Sigmoid colon (tissue), 7 donors: ENCODE data around the gene MCTP1. TPM values are rescaled to one million over a fixed set of nuclear protein-coding genes. Genes with fewer than 3 reads are reported as not detected.

Source experiments
- DNase-seq: peaks from one replicate; pipeline ENCODE4 v3.0.0-alpha.2; 2019
- H3K27ac ChIP-seq, 4 donors: fragments of 200-600 bp; sonication (generic); one replicate each; pipeline ENCODE4 v1.5.1; 2016 to 2019; ENCODE audit warnings: mild to moderate bottlenecking in 1 of 4
- H3K27me3 ChIP-seq, 3 donors: fragments of 200-600 bp; sonication (generic); one replicate each; pipeline ENCODE4 v1.5.1; 2019; ENCODE audit warnings: mild to moderate bottlenecking in 1 of 3
- H3K36me3 ChIP-seq, 4 donors: fragments of 200-600 bp; sonication (generic); one replicate each; pipeline ENCODE4 v1.5.1; 2016 to 2019
- H3K4me1 ChIP-seq, 4 donors: fragments of 200-600 bp; sonication (generic); one replicate each; pipeline ENCODE4 v1.5.1; 2017 to 2019
- H3K4me3 ChIP-seq, 4 donors: fragments of 200-600 bp; sonication (generic); one replicate each; pipeline ENCODE4 v1.5.1; 2017 to 2019; ENCODE audit warnings: mild to moderate bottlenecking in 2 of 4, moderate library complexity in 1 of 4
- H3K9me3 ChIP-seq, 4 donors: fragments of 200-600 bp in 3 of 4; sonication (generic) in 3 of 4; one replicate each; pipeline versions ENCODE4 v1.5.1 to v1.6.1; 2013 to 2019
- EP300 ChIP-seq, 4 donors: sonication (generic); formaldehyde crosslinking; IDR thresholded peaks; one replicate each; pipeline ENCODE4 v1.6.1; 2017; ENCODE audit warnings: antibody characterized with exemption in 4 of 4
- POLR2A ChIP-seq, 2 donors: fragments of 450-650 bp; IDR thresholded peaks; one replicate each; pipeline ENCODE4 v1.6.1; 2016; ENCODE audit warnings: antibody characterized with exemption in 2 of 2, mild to moderate bottlenecking in 2 of 2, moderate library complexity in 2 of 2
- POLR2AphosphoS5 ChIP-seq, 4 donors: sonication (generic); formaldehyde crosslinking; IDR thresholded peaks; one replicate each; pipeline ENCODE4 v1.6.1; 2017; ENCODE audit warnings: antibody characterized with exemption in 4 of 4
- WGBS, 2 donors: extraction: QIAGEN DNeasy Blood & Tissue Kit; methylation state at CpG; one replicate each; pipeline ENCODE4 v1.1.7; 2013; 5-methylcytosine and 5-hydroxymethylcytosine counted together
- intact Hi-C: fragments of 100-400 bp; cut with DNase I; formaldehyde crosslinking; loops from one replicate; pipeline ENCODE4 v1.15.1; 2023
- polyA plus RNA-seq, 3 donors: library from polyadenylated mRNA; stranded (reverse); fragments of 200-250 nt; gene quantifications; one replicate each; pipeline ENCODE4 v1.2.3, GENCODE V29; 2013
- total RNA-seq, 4 donors: library from RNA; depleted of rRNA; stranded (reverse); fragments of >200 nt; gene quantifications; one replicate each; pipeline ENCODE4 v1.1.0, GENCODE V29; 2016
- TF ChIP-seq, protein P1 (sequence below), 4 experiments: fragments of 450-650 bp in 3 of 4; fragments of 200-600 bp in 1 of 4; IDR thresholded peaks; one replicate each; pipeline ENCODE4 v1.5.1; 2016 to 2019; ENCODE audit warnings: antibody characterized with exemption in 4 of 4, mild to moderate bottlenecking in 3 of 4, moderate library complexity in 2 of 4
- donor health status: healthy with polysubstance abuse.
- donor health status: Bipolar disorder and iron deficiency.
- donor health status: healthy.

Gene MCTP1
- total and polyA plus RNA-seq, 7 donors = 2.1 to 20.5 (median 12.5) TPM

- TF ChIP-seq, protein P1, sequence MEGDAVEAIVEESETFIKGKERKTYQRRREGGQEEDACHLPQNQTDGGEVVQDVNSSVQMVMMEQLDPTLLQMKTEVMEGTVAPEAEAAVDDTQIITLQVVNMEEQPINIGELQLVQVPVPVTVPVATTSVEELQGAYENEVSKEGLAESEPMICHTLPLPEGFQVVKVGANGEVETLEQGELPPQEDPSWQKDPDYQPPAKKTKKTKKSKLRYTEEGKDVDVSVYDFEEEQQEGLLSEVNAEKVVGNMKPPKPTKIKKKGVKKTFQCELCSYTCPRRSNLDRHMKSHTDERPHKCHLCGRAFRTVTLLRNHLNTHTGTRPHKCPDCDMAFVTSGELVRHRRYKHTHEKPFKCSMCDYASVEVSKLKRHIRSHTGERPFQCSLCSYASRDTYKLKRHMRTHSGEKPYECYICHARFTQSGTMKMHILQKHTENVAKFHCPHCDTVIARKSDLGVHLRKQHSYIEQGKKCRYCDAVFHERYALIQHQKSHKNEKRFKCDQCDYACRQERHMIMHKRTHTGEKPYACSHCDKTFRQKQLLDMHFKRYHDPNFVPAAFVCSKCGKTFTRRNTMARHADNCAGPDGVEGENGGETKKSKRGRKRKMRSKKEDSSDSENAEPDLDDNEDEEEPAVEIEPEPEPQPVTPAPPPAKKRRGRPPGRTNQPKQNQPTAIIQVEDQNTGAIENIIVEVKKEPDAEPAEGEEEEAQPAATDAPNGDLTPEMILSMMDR (IDR thresholded peaks at IDR 0.05) = no peak
- TF ChIP-seq POLR2AphosphoS5 (IDR thresholded peaks at IDR 0.05) (no peak), EP300 (IDR thresholded peaks at IDR 0.05) (no peak), POLR2A (IDR thresholded peaks at IDR 0.05) (no peak)
- no peak overlapping the region for H3K27ac ChIP-seq
- no peaks in the 10 kb centered on the region for H3K27me3 ChIP-seq
- H3K9me3 ChIP-seq = no peaks in the 10 kb centered on the region
- H3K4me3 ChIP-seq = no peak overlapping the region
- 75 to 77% methylated on average over 5 of the region's 5 CpGs for WGBS, 2 donors
- intact Hi-C loops = no loop called here
- no peaks in the 10 kb centered on the region for H3K4me1 ChIP-seq
- H3K36me3 ChIP-seq = no peaks in the 10 kb centered on the region
- DNase-seq = no peak
Observed at GRCh38 chr5:94745786-94746730, 538.8 kb downstream of the MCTP1 start.

GRCh38 chr5:94744906-94745305, 540.0 kb downstream of the MCTP1 start:
- intact Hi-C loops = no loop called here
- Histone ChIP-seq H3K36me3 (no peaks in the 10 kb centered on the region), H3K27me3 (no peaks in the 10 kb centered on the region), H3K4me3 (no peak overlapping the region), H3K27ac (no peak overlapping the region), H3K4me1 (no peaks in the 10 kb centered on the region), H3K9me3 (no peaks in the 10 kb centered on the region)
- DNase-seq = no peak
- WGBS, 2 donors = 82 to 86% methylated on average over 2 of the region's 2 CpGs
- TF ChIP-seq POLR2AphosphoS5 (IDR thresholded peaks at IDR 0.05) (no peak), POLR2A (IDR thresholded peaks at IDR 0.05) (no peak), EP300 (IDR thresholded peaks at IDR 0.05) (no peak)
- TF ChIP-seq, protein P1 (IDR thresholded peaks at IDR 0.05) = no peak

DNA sequence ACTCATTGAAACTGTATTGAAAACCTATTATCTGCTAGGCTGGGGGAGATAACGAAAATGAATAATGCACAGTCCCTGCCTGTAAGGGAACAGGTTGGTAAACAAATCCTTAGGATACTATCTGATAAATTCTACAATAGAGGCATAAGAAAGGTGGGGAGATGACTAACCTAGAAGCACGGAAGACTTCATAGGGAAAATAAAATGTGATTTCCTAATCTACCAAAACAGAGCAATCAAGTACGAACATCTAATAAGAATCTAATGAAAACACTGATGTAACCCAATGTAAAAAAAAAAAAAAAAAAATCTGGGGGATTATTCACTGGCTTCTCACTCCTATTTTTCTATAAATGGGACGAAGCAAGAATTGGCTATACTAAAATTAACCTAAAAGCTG, 542.0 kb downstream of the MCTP1 start:
- no peak for DNase-seq
- no peak overlapping the region for H3K4me3 ChIP-seq
- no peak overlapping the region for H3K27ac ChIP-seq
- no peaks in the 10 kb centered on the region for H3K36me3 ChIP-seq
- WGBS, 2 donors = 80 to 90% methylated on average over 4 of the region's 4 CpGs
- no peak for TF ChIP-seq POLR2AphosphoS5 (IDR thresholded peaks at IDR 0.05)
- no peak for TF ChIP-seq EP300 (IDR thresholded peaks at IDR 0.05)
- TF ChIP-seq, protein P1 (IDR thresholded peaks at IDR 0.05) = no peak
- no peak for TF ChIP-seq POLR2A (IDR thresholded peaks at IDR 0.05)
- H3K9me3 ChIP-seq = no peaks in the 10 kb centered on the region
- intact Hi-C loops = no loop called here
- H3K27me3 ChIP-seq = no peaks in the 10 kb centered on the region
- no peaks in the 10 kb centered on the region for H3K4me1 ChIP-seq

GRCh38 chr5:94740286-94740685, 544.6 kb downstream of the MCTP1 start:
- TF ChIP-seq POLR2A (IDR thresholded peaks at IDR 0.05) (no peak), POLR2AphosphoS5 (IDR thresholded peaks at IDR 0.05) (no peak), EP300 (IDR thresholded peaks at IDR 0.05) (no peak)
- TF ChIP-seq, protein P1 (IDR thresholded peaks at IDR 0.05) = no peak
- Histone ChIP-seq H3K27ac (no peak overlapping the region), H3K4me1 (no peaks in the 10 kb centered on the region), H3K4me3 (no peak overlapping the region), H3K36me3 (no peaks in the 10 kb centered on the region), H3K9me3 (no peaks in the 10 kb centered on the region), H3K27me3 (no peaks in the 10 kb centered on the region)
- intact Hi-C loops = no loop called here
- 53 to 68% methylated on average over 2 of the region's 2 CpGs for WGBS, 2 donors
- DNase-seq = no peak
